KOPT-K1 (cell line): ENCODE measurements around the gene MRPS7.
"Not testable (repeated sequence)": the region's sequence is repeated elsewhere in the genome, so short reads cannot be mapped to it uniquely, and the experiment has no call there.

Experiments used
- H3K27ac ChIP-seq: fragments of 200-600 bp; sonication (generic); 2 replicates; pipeline ENCODE4 v1.5.1; 2016; ENCODE audit warnings: antibody characterized with exemption, mild to moderate bottlenecking, low read depth, low read length; ENCODE audit not compliant: poor library complexity, severe bottlenecking
- H3K36me3 ChIP-seq: fragments of 200-600 bp; sonication (generic); 2 replicates; pipeline ENCODE4 v1.5.1; 2017; ENCODE audit warnings: antibody characterized with exemption, mild to moderate bottlenecking, low read length, moderate library complexity; ENCODE audit not compliant: insufficient read depth
- H3K9me3 ChIP-seq: fragments of 200-600 bp; sonication (generic); 2 replicates; pipeline ENCODE4 v1.5.1; 2017; ENCODE audit warnings: antibody characterized with exemption, low read length, mild to moderate bottlenecking; ENCODE audit not compliant: insufficient read depth, poor library complexity, severe bottlenecking

Gene MRPS7

DNA sequence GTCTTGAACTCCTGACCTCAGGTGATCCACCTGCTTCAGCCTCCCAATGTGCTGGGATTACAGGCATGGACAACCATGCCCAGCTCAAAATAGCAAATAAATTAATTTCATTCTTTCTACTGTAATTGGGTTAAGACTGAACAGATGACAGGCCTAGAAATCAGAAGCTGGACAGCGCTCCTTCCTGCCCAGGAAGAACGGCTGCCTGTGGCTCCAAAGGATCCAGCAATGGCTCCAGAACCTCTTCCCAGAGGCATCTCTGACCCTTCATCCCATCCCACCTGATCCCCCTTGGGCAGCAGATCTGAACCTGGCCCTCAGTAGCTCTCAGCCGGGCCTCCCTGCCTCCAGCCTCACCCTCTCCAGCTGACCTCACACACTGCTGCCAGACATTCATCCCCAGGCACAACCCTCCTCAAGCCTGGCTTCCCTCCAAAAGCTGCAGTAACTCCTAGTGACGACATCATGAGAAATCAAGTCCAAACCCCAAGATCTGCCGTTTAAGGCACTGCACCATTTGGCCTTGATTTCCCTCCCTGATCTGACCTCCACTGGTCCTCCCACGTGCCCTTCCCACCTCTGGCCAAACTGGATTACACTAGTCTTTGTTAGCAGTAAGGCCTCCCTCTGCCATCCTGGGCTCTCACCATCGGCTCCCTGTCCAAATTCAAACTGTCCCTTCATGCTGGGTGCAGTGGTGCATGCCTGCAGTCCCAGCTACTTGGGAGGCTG lies 12.5 kb downstream of the MRPS7 start:
- Histone ChIP-seq H3K9me3 (no peaks in the 10 kb centered on the region), H3K27ac (no peak overlapping the region), H3K36me3 (peaks cover 58% of the 10 kb centered on the region)

DNA sequence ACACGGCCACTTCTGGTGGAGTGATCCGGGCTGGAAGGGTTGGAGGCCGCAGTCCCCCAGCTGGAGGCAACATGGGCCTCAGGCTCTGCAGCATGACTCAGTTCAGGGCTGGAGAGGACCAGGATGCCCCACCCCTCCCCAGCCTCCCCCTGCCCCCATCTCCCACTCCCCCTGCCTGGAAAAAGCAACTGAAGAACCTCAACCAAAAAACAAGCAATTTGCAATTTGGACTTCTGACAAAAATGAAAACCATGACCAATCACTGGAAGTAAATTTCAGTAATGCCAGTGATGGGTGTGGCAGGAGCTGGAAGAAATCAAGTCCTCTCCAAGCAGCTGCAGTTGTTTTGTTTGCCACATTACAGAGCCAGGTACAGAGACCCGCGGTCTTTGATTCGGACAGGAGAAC lies 16.0 kb downstream of the MRPS7 start:
- Histone ChIP-seq H3K36me3 (peaks cover 86% of the 10 kb centered on the region), H3K9me3 (no peaks in the 10 kb centered on the region), H3K27ac (no peak overlapping the region)

DNA sequence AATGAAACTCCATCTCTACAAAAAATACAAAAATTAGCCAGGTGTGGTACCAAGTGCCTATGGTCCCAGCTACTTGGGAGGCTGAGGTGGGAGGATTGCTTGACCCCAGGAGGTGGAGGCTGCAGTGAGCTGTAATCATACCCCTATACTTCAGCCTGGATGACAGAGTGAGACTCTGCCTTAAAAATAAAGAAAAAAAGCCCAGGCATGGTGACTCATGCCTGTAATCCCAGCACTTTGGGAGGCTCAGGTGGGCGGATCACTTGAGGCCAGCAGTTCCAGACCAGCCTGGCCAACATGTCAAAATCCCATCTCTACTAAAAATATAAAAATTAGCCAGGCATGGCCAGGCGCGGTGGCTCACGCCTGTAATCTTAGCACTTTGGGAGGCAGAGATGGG lies 18.5 kb downstream of the MRPS7 start:
- H3K27ac ChIP-seq, H3K9me3 ChIP-seq: not testable (repeated sequence)
- peaks cover 84% of the 10 kb centered on the region for H3K36me3 ChIP-seq

DNA sequence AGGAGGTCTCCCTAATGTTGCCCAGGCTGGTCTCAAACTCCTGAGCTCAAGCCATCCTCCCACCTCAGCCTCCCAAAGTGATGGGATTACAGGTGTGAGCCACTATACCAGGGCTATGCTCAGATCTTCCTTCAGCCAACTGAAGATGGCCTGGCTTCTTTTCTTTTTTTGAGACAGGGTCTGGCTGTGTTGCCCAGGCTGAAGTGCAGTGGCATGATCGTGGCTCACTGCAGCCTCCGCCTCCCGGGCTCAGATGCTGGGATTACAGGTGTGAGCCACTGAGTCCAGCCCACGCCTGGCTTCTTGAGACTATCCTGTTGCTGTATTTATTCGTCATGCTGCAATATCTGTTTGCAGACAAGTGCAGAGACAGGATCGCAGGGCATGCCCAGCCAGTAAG lies 23.4 kb downstream of the MRPS7 start:
- no peak overlapping the region for H3K27ac ChIP-seq
- peaks cover 63% of the 10 kb centered on the region for H3K36me3 ChIP-seq
- no peaks in the 10 kb centered on the region for H3K9me3 ChIP-seq

DNA sequence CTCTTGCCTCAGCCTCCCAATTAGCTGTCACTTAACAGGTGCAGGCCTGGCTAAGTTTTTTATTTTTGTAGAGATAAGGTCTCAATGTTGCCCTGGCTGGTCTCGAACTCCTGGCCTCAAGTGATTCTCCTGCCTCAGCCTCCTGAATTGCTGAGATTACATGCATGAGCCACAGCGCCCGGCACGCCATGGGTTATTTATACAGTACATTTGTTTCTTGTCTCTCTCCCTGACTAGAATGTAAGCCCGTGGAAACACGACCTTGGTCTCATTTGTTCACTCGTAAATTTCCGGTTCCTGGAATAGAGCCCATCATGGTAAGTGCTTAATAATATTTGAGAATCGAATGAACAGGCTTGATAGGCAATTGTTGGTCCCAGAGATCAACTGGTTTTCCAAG lies 25.5 kb downstream of the MRPS7 start:
- Histone ChIP-seq H3K27ac (no peak overlapping the region), H3K9me3 (no peaks in the 10 kb centered on the region), H3K36me3 (peaks cover 42% of the 10 kb centered on the region)

DNA sequence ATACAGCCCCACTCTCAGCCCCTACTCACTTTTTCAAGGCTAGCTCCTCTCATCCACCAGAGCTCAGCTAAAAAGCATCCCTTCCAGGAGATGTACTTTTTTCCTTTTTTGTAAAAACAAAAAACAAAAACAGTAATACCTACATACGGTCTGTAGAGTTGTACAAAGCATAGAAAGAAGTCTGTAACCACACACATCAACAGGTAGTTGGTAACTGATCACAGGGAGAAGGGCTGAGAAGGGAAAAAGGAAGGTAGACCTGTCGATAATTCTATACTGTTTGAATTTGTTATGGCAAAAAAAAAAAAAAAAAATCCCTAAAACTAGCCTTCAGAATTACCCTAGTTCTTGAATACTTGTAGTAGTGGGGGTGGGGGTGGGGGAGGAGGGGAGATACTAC lies 26.7 kb downstream of the MRPS7 start:
- Histone ChIP-seq H3K36me3 (peaks cover 34% of the 10 kb centered on the region), H3K27ac (peak overlapping the region; percentile 71), H3K9me3 (no peaks in the 10 kb centered on the region)

DNA sequence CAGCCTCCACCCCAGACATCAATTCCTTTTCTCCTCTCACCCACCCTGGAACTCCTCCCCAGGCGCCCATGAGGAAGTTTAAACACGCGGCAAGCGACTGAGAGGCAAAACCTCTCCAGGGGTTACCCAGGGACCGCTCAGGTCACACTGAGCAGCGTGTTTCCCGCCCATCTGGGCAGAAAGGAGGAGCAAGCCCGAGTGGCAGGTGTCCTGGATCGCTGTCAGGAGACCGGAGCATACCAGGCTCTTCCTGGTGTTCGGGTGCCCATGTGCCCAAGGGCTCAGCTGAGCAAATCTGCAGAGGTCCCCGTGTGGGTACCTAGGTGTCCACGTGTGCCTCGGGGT lies 27.1 kb downstream of the MRPS7 start:
- no peaks in the 10 kb centered on the region for H3K9me3 ChIP-seq
- H3K27ac ChIP-seq = peak overlapping the region; percentile 71
- peaks cover 30% of the 10 kb centered on the region for H3K36me3 ChIP-seq

DNA sequence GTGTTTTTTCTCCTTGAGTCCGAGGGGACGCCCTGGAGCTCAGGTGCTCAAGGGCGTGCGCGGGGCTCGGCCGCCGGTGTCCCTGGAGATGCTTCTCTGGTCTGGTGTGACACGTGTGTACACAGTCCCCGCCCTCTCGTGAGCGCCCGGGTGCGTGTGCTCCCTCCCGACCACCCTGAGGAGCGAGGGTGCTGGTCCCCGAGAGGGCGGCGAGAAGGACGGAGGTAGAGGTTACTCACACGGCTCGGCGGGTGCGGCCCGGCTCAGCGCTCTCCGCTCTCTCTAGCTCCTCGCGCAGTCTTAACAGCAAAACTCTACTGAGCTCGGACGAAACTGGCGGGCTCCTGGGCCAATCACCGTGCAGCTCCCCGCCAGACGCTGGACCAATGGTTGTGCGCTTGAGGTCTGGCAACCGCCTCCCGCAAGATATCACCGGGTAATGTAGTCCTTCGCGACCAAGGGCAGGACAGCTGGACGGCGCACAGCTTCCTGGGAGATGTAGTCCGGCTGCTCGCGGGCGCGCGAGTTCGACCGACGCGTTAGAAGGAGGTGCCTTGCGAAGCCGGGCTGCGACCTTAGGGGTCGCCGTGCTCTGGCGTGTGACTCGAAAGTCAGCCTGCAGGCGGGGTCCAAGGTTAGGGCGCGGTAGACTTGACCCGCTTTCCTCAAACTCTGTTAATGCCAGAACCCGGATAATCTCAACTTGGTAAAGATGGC lies 27.6 kb downstream of the MRPS7 start, which contains the start of gene SLC25A19:
Gene SLC25A19, minus strand, starts transcription at position 319 of the 717 bp plus-strand sequence. CDS start 2,669 bp downstream, outside the sequence.
- H3K27ac ChIP-seq = peak within 1 kb of the TSS; percentile 71
- peaks cover 26% of the 10 kb centered on the region for H3K36me3 ChIP-seq
- no peaks in the 10 kb centered on the region for H3K9me3 ChIP-seq

DNA sequence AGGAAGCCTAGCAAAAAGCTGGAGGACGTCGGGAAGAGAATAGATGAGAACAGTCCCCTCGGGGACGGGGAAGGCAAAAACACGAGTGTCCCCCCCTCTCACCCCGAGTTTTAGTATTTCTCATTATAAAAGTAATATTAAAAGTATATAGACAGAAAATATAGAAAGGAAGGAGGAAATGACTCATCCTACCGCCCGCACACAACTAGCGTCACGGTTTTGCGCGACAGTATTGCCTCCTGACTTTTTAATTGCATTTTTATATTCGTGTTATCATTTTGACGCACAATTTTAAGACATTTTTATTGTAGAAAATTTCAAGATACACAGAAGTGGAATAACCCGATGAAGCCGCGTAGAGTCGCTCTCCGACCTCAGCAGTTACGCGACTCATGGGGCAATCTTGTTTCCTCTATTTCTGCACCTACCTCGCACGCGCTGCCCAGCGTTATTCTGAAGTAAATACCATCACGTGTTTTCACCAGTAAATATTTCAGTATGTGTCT lies 28.2 kb downstream of the MRPS7 start:
- peak overlapping the region; percentile 71 for H3K27ac ChIP-seq
- H3K36me3 ChIP-seq = peaks cover 19% of the 10 kb centered on the region
- H3K9me3 ChIP-seq = no peaks in the 10 kb centered on the region

DNA sequence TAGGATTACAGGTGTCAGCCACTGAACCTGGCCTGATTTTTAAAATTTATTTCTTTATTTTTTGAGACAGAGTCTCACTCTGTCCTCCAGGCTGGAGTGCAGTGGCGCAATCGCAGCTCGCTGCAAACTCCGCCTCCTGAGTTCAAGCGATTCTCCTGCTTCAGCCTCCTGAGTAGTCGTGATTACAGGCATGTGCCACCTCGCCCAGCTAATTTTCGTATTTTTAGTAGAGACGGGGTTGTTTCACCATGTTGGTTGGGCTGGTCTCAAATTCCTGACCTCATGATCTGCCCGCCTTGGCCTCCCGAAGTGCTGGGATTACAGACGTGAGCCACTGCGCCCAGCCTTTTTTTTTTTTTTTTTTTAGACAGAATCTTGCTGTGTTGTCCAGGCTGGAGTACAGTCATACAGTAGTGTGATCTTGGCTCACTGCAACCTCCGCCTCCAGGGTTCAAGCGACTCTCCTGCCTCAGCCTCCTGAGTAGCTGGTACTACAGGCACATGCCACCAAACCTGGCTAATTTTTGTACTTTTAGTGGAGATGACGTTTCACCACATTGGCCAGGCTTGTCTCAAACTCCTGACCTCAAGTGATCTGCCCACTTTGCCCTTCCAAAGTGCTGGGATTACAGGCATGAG lies 31.2 kb downstream of the MRPS7 start:
- not testable (repeated sequence) for H3K9me3 ChIP-seq, H3K27ac ChIP-seq, H3K36me3 ChIP-seq

DNA sequence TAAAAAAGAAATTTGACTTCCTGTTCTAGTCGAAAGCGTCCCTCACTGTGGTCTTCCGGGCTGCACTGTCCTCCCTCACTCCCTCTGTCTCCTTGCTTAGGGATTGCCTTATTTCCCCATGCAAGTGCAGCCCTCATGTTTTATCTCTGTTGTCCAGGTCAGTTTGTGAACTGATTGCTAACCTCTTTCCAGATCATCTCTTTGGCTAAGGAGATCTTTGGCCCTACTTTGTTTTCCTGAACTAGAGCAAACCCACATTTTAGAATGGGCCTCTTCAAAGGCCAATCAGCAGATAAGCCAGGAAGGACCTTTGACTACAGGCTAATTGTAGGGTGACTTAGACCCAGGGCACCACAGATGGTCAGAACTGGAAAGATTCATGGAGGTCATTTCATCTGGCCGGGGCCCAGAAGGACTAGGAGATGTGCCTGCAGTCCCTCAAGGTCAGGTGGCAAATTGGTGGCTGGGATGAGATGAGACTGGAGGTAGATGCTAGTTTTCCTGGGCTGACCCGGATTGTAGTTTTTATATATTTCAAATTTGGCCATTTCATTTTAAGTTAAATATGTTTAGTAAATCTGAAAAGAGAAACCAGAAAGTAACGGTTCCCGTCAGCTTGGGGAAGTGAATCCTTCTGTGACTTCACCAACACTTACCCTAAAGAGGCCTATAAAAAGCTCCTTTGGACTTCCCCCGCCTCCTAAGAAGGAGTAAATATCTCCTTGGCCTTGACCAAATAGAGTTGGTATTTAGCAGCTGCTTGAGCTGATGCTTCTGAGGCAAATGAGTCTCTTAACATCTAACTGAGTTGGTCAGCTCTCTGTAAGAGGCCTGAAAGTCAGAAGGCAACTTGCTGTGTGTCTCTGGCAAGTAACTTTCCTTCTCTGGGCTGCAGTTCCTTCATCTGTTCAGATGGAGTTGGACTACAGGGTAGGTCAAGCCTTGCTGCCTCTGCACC lies 33.8 kb downstream of the MRPS7 start:
- no peak overlapping the region for H3K27ac ChIP-seq
- H3K36me3 ChIP-seq = no peaks in the 10 kb centered on the region
- no peaks in the 10 kb centered on the region for H3K9me3 ChIP-seq

DNA sequence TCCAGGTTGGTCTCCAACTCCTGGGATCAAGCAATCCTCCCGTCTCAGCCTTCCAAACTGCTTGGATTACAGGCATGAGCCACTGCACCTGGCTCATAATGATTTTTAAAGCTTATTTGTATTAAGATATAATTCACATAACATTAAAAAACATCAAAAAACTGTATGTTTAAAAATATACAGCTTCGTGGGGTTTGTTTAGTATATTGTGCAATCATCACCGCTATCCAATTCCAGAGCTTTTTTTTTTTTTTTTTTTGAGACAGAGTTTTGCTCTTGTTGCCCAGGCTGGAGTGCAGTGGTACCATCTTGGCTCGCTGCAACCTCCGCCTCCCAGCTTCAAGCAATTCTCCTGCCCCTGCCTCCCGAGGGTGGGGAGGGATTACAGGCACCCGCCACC lies 38.6 kb downstream of the MRPS7 start:
- no peak overlapping the region for H3K27ac ChIP-seq
- H3K9me3 ChIP-seq = no peaks in the 10 kb centered on the region
- H3K36me3 ChIP-seq = no peaks in the 10 kb centered on the region

DNA sequence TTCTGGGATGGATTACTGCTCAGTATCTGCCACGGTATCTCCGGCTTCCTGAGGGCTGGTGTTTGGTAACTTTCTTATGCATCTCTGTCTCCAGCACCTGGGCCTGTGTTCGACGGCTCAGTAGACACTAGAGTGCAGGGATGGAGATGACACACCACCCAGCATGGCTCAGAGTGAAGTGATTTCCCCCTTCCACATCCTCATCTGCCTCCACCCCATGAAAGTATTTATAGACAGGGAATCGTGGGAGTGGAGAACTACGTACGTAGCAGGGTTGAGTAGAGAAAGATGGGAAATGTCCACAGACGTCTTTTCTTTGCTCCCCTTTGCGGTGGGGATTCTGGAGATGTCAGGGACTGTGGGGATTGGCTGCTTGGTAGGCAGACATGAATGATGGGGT lies 39.4 kb downstream of the MRPS7 start:
- H3K9me3 ChIP-seq = no peaks in the 10 kb centered on the region
- H3K36me3 ChIP-seq = no peaks in the 10 kb centered on the region
- H3K27ac ChIP-seq = no peak overlapping the region

DNA sequence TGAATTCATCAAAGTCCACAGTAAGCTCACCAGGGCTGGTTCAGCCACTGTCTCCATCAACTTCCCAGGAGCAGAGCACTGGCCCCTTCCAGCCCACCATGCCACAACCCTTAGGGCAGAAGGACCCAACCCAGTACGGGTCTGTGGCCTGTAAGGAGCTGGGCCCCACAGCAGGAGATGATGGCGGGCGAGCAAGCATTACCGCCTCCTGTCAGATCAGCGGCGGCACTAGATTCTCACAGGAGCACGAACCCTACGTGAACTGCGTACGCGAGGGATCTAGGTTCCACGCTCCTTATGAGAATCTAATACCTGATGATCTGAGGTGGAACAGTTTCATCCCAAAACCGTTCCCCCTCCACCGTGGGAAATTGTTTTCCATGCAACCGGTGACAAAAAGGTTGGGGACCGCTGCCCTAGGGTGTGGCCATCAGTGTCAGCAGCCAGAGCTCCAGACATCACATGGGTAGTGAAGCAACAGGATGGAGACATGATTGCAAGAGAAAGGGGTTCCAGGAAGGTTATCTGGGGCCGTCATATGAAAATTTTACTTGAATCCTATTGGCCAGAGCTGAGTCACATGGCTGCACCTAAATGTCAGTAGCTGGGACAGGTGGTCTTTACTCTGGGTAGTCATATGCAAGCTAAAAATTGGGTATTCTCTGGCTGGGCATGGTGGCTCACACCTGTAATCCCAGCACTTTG lies 40.0 kb downstream of the MRPS7 start:
- H3K27ac ChIP-seq = no peak overlapping the region
- H3K9me3 ChIP-seq = no peaks in the 10 kb centered on the region
- no peaks in the 10 kb centered on the region for H3K36me3 ChIP-seq
